GM12874 (cell line): ENCODE results near the gene ZNF423.

Experiments
- TF ChIP-seq, protein P1 (sequence below): IDR thresholded peaks from 2 replicates; pipeline ENCODE4 v1.5.1; 2011; ENCODE audit warnings: low read depth, mild to moderate bottlenecking, control low read depth, low read length, moderate library complexity; ENCODE audit not compliant: insufficient read depth

The ZNF423 gene

DNA sequence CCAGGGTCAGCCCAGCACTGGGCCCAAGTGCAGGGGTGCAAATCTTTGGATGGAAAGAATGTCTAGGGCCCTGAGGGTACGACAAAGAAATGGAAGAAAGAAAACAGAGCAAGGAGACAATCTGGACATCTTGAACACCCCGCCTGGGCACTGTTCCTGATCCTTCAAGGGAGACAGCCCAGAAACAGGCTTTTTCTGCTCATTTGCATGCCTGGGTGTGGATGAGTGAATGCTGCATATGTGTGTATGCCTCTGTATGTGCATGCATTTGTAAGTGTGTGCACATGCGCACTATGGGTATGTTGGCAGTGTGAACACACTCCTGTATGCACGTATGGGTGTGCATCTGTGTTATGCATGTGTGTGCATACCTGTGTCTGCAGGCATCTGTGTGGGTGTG, 79.2 kb downstream of the ZNF423 start:
- TF ChIP-seq, protein P1, sequence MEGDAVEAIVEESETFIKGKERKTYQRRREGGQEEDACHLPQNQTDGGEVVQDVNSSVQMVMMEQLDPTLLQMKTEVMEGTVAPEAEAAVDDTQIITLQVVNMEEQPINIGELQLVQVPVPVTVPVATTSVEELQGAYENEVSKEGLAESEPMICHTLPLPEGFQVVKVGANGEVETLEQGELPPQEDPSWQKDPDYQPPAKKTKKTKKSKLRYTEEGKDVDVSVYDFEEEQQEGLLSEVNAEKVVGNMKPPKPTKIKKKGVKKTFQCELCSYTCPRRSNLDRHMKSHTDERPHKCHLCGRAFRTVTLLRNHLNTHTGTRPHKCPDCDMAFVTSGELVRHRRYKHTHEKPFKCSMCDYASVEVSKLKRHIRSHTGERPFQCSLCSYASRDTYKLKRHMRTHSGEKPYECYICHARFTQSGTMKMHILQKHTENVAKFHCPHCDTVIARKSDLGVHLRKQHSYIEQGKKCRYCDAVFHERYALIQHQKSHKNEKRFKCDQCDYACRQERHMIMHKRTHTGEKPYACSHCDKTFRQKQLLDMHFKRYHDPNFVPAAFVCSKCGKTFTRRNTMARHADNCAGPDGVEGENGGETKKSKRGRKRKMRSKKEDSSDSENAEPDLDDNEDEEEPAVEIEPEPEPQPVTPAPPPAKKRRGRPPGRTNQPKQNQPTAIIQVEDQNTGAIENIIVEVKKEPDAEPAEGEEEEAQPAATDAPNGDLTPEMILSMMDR: no peak

DNA sequence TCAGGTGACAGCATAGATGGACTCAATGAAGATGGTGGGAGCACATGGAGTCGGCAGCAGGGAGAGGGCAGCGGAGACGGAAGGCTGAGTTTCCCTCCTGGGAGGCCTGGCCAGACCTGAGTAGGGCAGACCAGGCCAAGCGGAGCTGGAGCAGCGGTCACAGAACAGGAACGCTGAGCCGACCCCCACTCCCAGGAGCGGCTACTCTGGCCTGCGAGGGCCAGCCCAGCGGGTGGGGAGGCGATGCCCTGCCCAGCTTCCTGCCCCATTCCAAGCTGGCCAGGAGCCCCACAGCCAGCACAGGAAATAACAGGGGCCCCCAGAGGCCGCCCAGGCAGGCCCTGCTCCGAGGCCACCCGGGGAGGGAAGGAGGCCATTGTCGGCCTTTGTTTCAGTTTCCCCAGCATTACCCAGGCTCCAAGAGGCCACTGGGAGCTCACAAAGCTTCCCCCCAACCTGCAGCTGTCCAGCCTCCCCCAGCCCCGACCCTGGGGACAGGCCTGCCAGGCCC, 79.8 kb downstream of the ZNF423 start:
- TF ChIP-seq, protein P1: no peak

DNA sequence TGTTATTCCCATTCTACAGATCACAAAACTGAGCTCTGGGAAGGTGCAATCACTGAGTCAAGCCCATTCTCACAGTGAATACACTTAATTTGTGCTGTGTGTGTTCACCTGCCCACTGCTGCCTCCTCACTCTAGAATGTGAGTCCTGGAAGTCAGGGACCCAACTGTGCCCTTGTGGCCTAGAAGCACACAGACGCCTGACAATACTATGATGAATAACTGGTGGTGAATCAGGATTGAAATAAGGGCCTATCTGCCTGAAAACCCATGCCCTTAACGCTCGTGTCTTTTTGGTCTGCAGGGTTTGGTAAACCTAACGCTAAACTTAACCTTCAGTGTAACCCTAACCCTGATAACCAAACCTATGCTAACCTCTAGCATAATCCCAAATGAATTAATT, 80.3 kb downstream of the ZNF423 start:
- TF ChIP-seq, protein P1: no peak

DNA sequence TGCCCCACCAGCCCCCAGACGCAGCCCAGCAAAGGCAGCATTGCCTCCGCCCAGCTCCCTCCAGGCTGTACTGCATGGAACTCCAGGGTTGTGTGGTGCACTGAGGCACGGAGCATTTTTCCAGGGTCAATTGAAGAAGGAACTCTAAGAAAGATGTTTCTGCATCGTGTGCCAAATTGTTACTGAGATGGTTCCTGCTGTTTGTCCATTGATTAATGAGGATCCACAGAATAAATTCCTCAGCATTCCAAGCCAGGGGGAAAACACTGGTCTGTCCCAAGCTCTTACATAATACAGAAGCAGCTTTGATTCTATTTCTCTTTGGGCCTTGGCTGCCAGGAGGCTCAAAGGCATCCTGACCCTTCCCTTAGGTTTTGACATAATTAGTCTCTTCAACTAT, 80.9 kb downstream of the ZNF423 start:
- TF ChIP-seq, protein P1: no peak

DNA sequence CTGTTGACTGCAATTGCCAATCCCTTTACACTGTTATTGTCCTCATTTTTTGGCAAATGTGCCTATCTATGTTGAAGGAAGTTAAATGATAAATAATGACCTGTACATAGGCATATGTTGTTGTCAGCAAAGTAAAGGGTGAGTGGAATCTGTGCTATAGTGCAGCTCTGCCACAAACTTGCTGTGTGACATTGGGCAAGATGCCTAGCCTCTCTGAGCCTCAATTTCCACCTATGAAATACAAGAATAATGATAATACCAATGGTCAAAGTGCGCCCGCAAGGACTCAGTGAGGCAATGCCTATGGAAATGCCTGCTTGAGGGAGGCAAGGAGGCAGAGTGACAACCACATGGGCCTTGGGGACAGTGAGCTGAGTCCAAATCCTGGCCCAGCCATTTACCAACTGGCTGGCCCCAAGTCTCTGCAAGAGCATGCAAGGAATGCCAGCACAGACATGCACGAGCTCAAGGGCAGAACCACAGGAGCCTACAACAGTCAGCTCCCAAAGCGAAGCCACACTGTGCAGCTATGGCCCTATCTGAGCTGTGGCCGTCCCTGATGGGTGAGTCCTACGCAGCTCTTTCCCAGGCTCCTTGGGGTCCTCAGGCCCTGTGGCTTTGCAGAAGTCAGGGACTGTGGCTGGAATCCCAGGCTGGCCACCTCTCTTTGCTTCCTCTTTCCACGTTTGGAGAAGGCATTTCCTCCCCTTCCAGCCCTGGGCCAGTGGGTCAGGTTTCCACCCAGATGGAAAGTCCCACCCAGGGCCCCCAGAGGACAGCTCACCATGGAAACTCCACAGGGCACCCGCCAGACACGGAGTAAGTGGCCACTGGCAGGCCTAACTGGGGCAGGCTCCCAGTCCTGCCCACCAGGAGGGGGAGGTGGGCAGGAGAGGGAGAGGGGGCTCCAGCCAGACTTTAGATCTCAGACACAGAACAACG, 82.1 kb downstream of the ZNF423 start:
- TF ChIP-seq, protein P1: no peak

DNA sequence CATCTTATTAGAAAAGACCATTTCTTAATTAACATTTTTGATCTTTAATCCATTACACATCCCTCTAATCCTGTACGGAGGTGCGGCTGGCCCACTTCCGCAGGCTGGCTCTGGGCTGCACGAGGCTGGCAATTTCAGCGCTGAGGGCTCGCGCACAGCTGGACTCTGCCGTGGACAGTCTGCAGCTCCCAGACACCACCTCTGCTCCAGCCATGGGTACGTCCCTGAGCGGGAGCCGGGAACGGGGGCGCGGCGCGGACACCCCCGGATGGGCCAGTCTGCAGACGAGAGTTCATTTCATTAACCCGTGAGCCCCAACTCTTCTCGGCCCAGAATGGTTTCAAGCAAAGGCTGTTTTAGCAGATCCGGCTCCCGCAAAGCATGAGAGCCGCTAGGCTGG, 87.9 kb downstream of the ZNF423 start:
- TF ChIP-seq, protein P1: no peak

DNA sequence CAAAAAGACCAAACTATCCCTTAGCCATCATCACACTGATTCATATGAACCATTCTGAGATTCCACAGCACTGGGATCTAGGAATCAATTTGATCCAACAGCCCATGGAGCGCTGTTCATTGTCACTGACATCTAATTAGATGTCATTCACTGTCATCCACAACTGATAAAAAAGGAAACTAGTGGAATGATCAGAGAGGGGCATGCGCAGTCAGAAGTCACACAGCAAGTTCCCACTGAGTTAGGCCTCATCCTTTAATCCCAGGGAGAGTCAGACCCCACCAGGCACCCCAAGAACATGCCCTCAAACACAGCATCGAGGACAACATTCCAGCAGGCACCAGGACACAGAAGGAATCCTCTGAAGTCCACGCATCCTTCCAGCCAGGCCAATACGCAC, 88.5 kb downstream of the ZNF423 start:
- TF ChIP-seq, protein P1: no peak
